Gastrocnemius medialis (tissue), 4 donors: ENCODE measurements around the gene MIB1.

Experiments used
- CTCF ChIP-seq, 5 experiments: fragments of 450-650 bp in 3 of 5; fragments of 200-600 bp in 2 of 5; sonication (generic) in 2 of 5; IDR thresholded peaks in 4 of 5; conservative IDR thresholded peaks in 1 of 5; 1 replicate in 4 of 5; 2 replicates in 1 of 5; pipeline ENCODE4 v1.5.1; 2016 to 2019; ENCODE audit warnings: antibody characterized with exemption in 5 of 5, mild to moderate bottlenecking in 3 of 5, moderate library complexity in 3 of 5
- POLR2A ChIP-seq, 2 donors: fragments of 450-650 bp; IDR thresholded peaks; one replicate each; pipeline ENCODE4 v1.6.1; 2017; ENCODE audit warnings: antibody characterized with exemption in 2 of 2, mild to moderate bottlenecking in 2 of 2, moderate library complexity in 2 of 2

- TF ChIP-seq CTCF (IDR thresholded peaks at IDR 0.05 in 4 of 5, conservative IDR thresholded peaks at IDR 0.05 in 1 of 5) (peak in 1 of 5 experiments; percentile 2), POLR2A (IDR thresholded peaks at IDR 0.05) (peak; percentile 84 to 88)
Observed at GRCh38 chr18:21740538-21741311, at the start of gene MIB1.
